ENCODE measurements around the gene ACYP2.

Gene ACYP2

DNA sequence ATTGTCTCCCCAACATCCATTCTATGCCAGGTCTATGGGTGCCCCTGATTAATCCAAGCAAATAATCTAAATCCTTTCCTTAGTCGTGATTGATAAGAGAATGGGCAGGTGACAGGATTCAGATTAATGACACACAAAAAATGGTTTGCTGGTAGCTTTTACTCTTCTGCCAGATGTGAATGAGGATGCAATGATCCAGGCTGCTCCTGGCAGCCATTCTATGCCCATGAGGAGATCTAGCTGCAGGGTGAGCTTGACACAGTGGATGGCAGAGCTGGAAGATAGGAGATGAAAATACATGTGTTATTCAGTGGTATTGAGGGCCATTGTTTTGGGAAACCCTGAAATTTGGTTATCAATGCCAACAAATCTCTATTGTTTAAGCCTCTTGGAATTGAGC, 69.7 kb downstream of the ACYP2 start:
- TF ChIP-seq, protein P1, sequence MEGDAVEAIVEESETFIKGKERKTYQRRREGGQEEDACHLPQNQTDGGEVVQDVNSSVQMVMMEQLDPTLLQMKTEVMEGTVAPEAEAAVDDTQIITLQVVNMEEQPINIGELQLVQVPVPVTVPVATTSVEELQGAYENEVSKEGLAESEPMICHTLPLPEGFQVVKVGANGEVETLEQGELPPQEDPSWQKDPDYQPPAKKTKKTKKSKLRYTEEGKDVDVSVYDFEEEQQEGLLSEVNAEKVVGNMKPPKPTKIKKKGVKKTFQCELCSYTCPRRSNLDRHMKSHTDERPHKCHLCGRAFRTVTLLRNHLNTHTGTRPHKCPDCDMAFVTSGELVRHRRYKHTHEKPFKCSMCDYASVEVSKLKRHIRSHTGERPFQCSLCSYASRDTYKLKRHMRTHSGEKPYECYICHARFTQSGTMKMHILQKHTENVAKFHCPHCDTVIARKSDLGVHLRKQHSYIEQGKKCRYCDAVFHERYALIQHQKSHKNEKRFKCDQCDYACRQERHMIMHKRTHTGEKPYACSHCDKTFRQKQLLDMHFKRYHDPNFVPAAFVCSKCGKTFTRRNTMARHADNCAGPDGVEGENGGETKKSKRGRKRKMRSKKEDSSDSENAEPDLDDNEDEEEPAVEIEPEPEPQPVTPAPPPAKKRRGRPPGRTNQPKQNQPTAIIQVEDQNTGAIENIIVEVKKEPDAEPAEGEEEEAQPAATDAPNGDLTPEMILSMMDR (conservative IDR thresholded peaks at IDR 0.05; ENCODE audit: low read depth, low read length), result no peak
- no peak overlapping the region for H3K4me3 ChIP-seq (ENCODE audit: low read depth, low read length)
- DNase-seq (ENCODE audit: low read depth), result no peak

DNA sequence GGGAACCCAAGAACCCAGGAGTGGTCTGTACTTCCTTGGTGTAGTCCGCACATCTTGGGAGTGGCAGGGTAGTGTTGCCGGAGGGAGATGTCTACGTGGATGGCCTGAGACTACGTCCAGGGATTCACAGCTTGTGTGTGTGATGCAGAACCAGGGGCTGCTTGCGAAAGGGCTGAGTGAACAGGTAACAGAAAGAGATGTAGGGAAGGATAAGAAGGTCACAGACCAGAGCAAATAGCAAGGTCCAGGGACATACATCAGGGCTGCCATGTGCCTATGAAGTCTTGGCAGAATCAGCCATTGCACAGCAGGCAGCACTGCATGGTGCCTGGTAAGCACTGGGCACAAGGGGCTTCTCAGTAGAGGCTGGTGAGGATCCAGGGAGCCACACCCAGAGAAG, 71.9 kb downstream of the ACYP2 start:
- H3K4me3 ChIP-seq (ENCODE audit: low read depth, low read length), result no peak overlapping the region
- TF ChIP-seq, protein P1 (conservative IDR thresholded peaks at IDR 0.05; ENCODE audit: low read depth, low read length), result no peak
- DNase-seq (ENCODE audit: low read depth), result no peak

DNA sequence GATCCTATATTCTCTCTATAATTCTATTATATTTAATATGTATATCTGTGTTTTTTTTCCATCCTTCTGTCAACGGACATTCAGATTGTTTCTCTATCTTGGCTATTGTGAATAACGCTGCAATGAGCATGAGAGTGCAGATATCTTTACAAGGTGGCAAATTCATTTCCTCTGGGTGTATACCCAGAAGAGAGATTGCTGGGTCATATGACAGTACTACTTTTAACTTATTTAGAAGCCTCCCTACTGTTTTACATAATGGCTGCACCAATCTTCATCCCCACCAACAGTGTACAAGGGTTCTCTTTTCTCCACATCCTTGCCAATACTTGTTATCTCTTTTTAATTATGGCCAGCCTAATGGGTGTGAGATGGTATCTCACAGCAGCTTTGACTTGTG, 74.1 kb downstream of the ACYP2 start:
- no peak for DNase-seq (ENCODE audit: low read depth)
- TF ChIP-seq, protein P1 (conservative IDR thresholded peaks at IDR 0.05; ENCODE audit: low read depth, low read length), result no peak
- no peak overlapping the region for H3K4me3 ChIP-seq (ENCODE audit: low read depth, low read length)

DNA sequence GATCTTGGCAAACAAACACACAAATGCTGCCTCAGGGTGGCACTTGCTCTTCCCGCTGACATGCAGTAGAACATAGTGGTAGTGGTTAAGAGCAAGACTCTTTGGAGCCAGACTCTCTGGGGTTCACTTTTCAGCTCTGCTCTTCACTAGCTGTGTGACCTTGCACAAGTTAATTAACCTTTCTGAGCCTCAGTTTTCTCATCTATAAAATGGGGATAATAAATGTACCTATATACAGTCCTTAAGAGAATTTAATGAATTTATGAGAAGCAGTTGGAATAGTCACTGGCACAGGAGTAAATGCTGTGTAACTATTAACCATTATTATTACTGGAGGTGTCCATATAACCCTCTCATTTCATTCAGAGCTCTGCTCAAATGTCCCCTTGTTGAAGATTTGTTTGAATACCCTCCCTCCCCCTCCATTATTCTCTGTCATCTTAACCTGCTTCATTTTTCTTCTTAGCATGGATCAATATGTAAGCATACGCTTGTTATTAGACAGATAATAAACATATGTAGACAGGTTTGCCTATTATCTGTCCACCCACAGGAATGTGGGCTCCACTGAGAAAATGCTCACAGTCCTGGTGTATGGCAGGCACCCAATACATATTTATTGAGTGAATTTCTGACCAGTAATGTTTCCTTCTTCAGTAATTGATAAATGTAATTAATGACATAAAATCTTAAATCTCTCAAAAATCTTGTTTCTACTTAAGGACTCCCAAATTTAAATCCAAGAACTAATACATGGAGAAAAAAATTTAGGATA, 76.1 kb downstream of the ACYP2 start:
- no peak overlapping the region for H3K4me3 ChIP-seq (ENCODE audit: low read depth, low read length)
- TF ChIP-seq, protein P1 (conservative IDR thresholded peaks at IDR 0.05; ENCODE audit: low read depth, low read length), result no peak
- DNase-seq (ENCODE audit: low read depth), result no peak

DNA sequence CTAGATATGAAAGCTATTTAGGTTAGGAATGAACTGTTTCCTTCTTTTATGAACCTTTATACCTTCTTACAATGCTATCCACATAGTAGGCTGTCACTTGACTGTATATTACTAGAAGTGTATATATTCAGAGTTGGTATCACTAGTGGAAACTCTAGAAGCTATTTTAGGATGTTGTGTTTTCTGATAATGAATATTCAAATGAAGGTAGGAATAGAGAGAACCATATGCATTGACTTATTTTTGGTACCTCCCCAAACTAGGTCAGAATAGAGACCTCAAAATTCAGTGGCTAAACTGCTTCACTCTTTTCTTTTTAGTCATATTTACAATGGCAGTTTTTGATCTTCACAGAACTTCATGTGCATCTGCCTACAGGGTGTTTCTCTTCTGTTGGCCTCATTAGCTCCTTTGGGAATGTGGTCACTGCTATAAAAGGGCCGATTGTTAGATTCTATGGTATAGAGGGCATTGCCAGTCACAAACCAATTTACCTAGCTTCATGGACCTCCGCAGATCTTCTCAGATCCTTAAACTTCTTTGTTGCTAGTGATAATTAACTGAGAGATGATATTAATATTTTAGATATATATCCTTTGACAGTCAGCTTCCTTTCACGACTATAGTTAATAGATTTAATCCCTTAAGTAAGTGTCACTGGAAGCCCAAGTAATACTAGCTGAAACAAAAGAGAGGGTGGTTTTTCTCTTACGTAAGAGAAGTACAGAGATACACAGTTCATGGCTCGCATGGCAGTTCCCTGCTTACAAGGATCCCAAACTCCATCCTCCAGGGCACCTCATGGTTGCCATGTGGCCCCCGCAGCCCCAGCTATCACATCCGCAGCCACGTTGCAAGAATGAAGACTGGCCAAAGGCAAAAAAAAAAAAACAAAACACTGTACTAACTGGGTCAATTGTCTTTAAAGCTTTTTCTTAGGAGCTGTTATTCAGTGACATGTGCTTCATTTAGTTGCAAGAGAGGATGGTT, 79.6 kb downstream of the ACYP2 start:
- H3K4me3 ChIP-seq (ENCODE audit: low read depth, low read length), result no peak overlapping the region
- TF ChIP-seq, protein P1 (conservative IDR thresholded peaks at IDR 0.05; ENCODE audit: low read depth, low read length), result no peak
- no peak for DNase-seq (ENCODE audit: low read depth)

DNA sequence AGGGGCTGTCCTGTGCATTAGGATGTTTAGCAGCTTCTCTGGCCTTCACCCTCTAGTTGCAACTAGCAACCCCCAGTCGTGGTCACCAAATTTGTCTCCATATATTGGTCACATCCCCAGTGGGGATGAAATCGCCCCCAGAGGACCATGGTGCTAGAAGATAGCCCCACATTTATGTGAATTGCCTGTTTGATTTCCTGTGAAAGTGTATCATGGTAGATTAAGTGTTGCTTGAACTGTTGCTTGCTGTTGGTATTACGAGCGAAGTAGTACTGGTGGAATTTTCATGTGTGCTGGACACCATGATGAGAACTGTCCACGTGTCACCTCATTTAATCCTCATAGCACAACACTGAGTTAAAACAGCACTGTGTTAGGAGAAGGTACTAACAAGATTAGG, 81.2 kb downstream of the ACYP2 start:
- TF ChIP-seq, protein P1 (conservative IDR thresholded peaks at IDR 0.05; ENCODE audit: low read depth, low read length), result no peak
- DNase-seq (ENCODE audit: low read depth), result no peak
- no peak overlapping the region for H3K4me3 ChIP-seq (ENCODE audit: low read depth, low read length)

Measured in choroid plexus epithelial cell (primary cell).